Calu3 (cell line): ENCODE measurements around the gene SEC61A2. TPM values are rescaled to one million over a fixed set of nuclear protein-coding genes. Genes with fewer than 3 reads are reported as not detected.

Experiments
- BruUV-seq: library from RNA; stranded (reverse); fragments of 400-500 nt; replicated peaks from 2 replicates; lab custom pipeline; 2021; lab: Mats Ljungman, UMichigan
- CTCF ChIA-PET: fragments of 300-600 bp; sonication (Branson Sonifier 250); formaldehyde crosslinking; loops from one replicate; lab custom pipeline; 2022; ENCODE audit warnings: antibody characterized with exemption; lab: Charles Lee
- DNase-seq: peaks from one replicate; pipeline ENCODE4 v3.0.0; 2022
- H3K27ac Mint-ChIP-seq: one replicate; pipeline ENCODE4 v1.8.0; 2022; ENCODE audit warnings: mixed read lengths; ENCODE audit not compliant: unreplicated experiment
- H3K27me3 Mint-ChIP-seq: one replicate; pipeline ENCODE4 v1.8.0; 2022; ENCODE audit warnings: mixed read lengths; ENCODE audit not compliant: unreplicated experiment
- H3K36me3 Mint-ChIP-seq: one replicate; pipeline ENCODE4 v1.8.0; 2022; ENCODE audit warnings: mild to moderate bottlenecking, moderate library complexity, mixed read lengths; ENCODE audit not compliant: insufficient read depth, unreplicated experiment
- H3K4me1 Mint-ChIP-seq: one replicate; pipeline ENCODE4 v1.8.0; 2022; ENCODE audit warnings: mild to moderate bottlenecking, low read depth, mixed read lengths; ENCODE audit not compliant: unreplicated experiment
- H3K4me3 Mint-ChIP-seq: one replicate; pipeline ENCODE4 v1.8.0; 2022; ENCODE audit warnings: mild to moderate bottlenecking, low read depth, moderate library complexity, mixed read lengths; ENCODE audit not compliant: unreplicated experiment
- H3K9me3 Mint-ChIP-seq: one replicate; pipeline ENCODE4 v1.8.0; 2022; ENCODE audit warnings: low read depth, mixed read lengths; ENCODE audit not compliant: unreplicated experiment
- intact Hi-C: fragments of 100-400 bp; cut with micrococcal nuclease; formaldehyde crosslinking; loops from one replicate; pipeline ENCODE4 v1.10.0; 2022; ENCODE audit not compliant: unreplicated experiment
- total RNA-seq: library from RNA; stranded (reverse); gene quantifications from 2 replicates; pipeline ENCODE4 v1.2.3, GENCODE V29; 2022
- TF ChIP-seq, protein P1 (sequence below): fragments of 200-600 bp; IDR thresholded peaks from one replicate; pipeline ENCODE4 v1.8.0; 2022; ENCODE audit warnings: antibody characterized with exemption; ENCODE audit not compliant: unreplicated experiment

SEC61A2 gene
- total RNA-seq, 1 experiment from 2014 or later: 7.0 TPM

DNA sequence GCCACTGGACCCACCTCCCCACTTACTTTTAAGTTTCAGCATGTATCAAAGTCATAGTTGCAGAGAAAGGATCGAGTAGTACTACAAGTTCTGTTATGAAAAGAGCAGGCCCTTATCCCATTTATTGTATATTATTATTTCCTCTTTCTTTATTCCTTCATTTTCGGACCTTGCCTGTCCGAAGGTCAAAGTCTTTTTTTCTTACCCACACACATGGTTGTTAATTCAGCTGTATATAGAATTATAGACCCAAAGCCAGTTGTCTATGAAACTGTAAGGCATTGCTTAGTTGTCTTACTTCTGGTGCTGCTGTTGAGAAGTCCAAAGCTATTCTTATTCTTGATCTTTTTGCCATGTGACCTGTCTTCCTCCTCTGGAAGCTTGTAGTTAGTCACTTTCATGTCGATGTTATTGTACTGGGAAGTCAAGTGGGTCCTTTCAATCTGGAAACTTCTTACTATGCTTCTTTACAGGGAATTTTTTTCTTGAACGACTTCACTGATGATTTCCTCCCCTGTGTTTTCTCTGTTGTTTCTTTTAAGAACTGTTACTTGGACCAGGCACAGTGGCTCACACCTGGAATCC lies 57.9 kb downstream of the SEC61A2 start:
- Mint-ChIP-seq H3K36me3 (peaks cover 28% of the 10 kb centered on the region), H3K4me1 (no peaks in the 10 kb centered on the region), H3K27ac (no peak overlapping the region), H3K4me3 (no peak overlapping the region), H3K27me3 (no peaks in the 10 kb centered on the region), H3K9me3 (no peaks in the 10 kb centered on the region)
- CTCF ChIA-PET: no interaction called here
- intact Hi-C loops: no loop called here
- BruUV-seq: no TSS peak
- DNase-seq: no peak
- TF ChIP-seq, protein P1, sequence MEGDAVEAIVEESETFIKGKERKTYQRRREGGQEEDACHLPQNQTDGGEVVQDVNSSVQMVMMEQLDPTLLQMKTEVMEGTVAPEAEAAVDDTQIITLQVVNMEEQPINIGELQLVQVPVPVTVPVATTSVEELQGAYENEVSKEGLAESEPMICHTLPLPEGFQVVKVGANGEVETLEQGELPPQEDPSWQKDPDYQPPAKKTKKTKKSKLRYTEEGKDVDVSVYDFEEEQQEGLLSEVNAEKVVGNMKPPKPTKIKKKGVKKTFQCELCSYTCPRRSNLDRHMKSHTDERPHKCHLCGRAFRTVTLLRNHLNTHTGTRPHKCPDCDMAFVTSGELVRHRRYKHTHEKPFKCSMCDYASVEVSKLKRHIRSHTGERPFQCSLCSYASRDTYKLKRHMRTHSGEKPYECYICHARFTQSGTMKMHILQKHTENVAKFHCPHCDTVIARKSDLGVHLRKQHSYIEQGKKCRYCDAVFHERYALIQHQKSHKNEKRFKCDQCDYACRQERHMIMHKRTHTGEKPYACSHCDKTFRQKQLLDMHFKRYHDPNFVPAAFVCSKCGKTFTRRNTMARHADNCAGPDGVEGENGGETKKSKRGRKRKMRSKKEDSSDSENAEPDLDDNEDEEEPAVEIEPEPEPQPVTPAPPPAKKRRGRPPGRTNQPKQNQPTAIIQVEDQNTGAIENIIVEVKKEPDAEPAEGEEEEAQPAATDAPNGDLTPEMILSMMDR: no peak

DNA sequence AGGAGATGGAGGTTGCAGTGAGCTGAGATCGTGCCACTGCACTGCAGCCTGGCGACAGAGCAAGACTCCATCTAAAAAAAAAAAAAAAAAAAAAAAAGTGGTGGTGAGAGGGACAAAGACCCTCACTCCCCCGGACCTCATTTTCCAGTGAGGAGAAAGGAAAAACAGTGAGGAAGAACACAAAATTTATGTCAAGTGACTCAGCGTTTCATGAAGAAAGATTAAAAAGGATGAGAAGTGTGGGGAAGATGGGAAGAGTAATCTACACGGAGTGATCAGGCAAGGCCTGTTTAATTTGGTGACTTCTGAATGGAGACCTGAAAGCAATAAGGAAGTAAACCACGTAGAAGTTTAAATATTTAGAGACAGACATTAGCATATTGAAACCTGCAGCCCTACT lies 59.2 kb downstream of the SEC61A2 start:
- Mint-ChIP-seq H3K27me3 (no peaks in the 10 kb centered on the region), H3K4me3 (no peak overlapping the region), H3K4me1 (peaks cover 10% of the 10 kb centered on the region), H3K9me3 (no peaks in the 10 kb centered on the region), H3K27ac (no peak overlapping the region), H3K36me3 (peaks cover 28% of the 10 kb centered on the region)
- intact Hi-C loops: no loop called here
- BruUV-seq: no TSS peak
- DNase-seq: no peak
- CTCF ChIA-PET: no interaction called here
- TF ChIP-seq, protein P1: no peak

DNA sequence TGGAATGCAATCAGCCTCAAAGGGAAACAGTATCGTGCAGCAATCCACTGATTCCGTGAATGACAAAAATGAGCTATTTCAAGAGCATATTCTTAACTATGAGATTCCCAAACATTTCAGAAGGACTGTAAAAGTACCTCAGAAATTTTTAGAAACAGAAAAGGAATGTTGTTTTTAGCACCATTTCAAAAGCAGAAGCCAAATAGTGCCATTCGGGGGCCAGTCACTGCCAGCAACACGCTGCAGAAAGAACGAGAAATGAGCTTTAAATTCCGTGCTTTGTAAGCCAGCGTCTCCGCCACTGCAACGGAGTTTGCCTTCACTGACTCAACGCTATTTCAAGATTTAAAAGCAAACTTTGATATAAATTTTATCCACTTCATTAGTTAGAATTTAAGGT lies 59.9 kb downstream of the SEC61A2 start:
- no peak for DNase-seq
- no peak overlapping the region for H3K4me3 Mint-ChIP-seq
- H3K4me1 Mint-ChIP-seq: peaks cover 18% of the 10 kb centered on the region
- TF ChIP-seq, protein P1: no peak
- CTCF ChIA-PET: interaction anchor here (0.6 kb wide), 1 partner anchor 120 kb away, joined by 3 read pairs; no protein-coding TSS in a partner anchor
- no TSS peak for BruUV-seq
- H3K27me3 Mint-ChIP-seq: no peaks in the 10 kb centered on the region
- intact Hi-C loops: no loop called here
- no peak overlapping the region for H3K27ac Mint-ChIP-seq
- H3K36me3 Mint-ChIP-seq: peaks cover 33% of the 10 kb centered on the region
- H3K9me3 Mint-ChIP-seq: no peaks in the 10 kb centered on the region

DNA sequence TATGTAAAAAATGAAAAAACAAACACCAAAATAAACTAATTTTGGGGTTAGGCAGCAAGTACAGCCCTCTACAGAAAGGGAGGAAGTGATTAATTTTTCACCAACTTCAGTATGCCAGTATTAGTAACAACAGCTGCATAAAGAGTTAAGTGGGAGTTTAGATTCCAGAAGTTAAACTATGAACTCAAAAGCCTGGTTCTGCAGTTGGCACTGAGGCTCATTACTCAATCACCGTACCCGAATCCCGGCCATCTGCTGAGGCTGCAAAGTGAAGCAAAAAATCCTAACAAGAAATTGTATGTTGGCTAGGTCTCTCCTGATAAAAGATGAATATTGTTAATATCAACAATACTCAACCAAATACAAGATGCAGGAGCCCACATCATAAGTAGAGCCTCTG lies 62.2 kb downstream of the SEC61A2 start:
- CTCF ChIA-PET: no interaction called here
- intact Hi-C loops: no loop called here
- TF ChIP-seq, protein P1: no peak
- BruUV-seq: no TSS peak
- Mint-ChIP-seq H3K4me1 (peaks cover 19% of the 10 kb centered on the region), H3K27ac (no peak overlapping the region), H3K27me3 (no peaks in the 10 kb centered on the region), H3K36me3 (peaks cover 44% of the 10 kb centered on the region), H3K9me3 (no peaks in the 10 kb centered on the region), H3K4me3 (no peak overlapping the region)
- DNase-seq: no peak
